Muscle layer of duodenum (tissue), 2 donors: Measurements from ENCODE around the gene FAM131B.

ENCODE experiments used
- H3K27ac ChIP-seq: one replicate; pipeline ENCODE4 v1.7.0; 2013; ENCODE audit warnings: mild to moderate bottlenecking, low read length
- H3K27me3 ChIP-seq: one replicate; pipeline ENCODE4 v1.7.0; 2013; ENCODE audit warnings: low read depth, mild to moderate bottlenecking, control low read depth, low read length
- H3K36me3 ChIP-seq, 2 donors: one replicate each; pipeline ENCODE4 v1.7.0; 2013; ENCODE audit warnings: low read length in 2 of 2, control low read depth in 1 of 2, mild to moderate bottlenecking in 1 of 2; ENCODE audit not compliant: insufficient read depth in 2 of 2, control insufficient read depth in 1 of 2
- H3K4me1 ChIP-seq, 2 donors: one replicate each; pipeline ENCODE4 v1.7.0; 2013; ENCODE audit warnings: low read length in 2 of 2, mild to moderate bottlenecking in 2 of 2, control low read depth in 1 of 2, moderate library complexity in 1 of 2; ENCODE audit not compliant: insufficient read depth in 2 of 2, control insufficient read depth in 1 of 2
- H3K4me3 ChIP-seq, 2 donors: one replicate each; pipeline ENCODE4 v1.7.0; 2013; ENCODE audit warnings: low read length in 2 of 2, low read depth in 1 of 2, mild to moderate bottlenecking in 1 of 2
- H3K9me3 ChIP-seq, 2 donors: one replicate each; pipeline ENCODE4 v1.7.0; 2013; ENCODE audit warnings: low read length in 2 of 2, control low read depth in 1 of 2, mild to moderate bottlenecking in 1 of 2; ENCODE audit not compliant: control insufficient read depth in 1 of 2
- donor health status: healthy.

FAM131B gene

DNA sequence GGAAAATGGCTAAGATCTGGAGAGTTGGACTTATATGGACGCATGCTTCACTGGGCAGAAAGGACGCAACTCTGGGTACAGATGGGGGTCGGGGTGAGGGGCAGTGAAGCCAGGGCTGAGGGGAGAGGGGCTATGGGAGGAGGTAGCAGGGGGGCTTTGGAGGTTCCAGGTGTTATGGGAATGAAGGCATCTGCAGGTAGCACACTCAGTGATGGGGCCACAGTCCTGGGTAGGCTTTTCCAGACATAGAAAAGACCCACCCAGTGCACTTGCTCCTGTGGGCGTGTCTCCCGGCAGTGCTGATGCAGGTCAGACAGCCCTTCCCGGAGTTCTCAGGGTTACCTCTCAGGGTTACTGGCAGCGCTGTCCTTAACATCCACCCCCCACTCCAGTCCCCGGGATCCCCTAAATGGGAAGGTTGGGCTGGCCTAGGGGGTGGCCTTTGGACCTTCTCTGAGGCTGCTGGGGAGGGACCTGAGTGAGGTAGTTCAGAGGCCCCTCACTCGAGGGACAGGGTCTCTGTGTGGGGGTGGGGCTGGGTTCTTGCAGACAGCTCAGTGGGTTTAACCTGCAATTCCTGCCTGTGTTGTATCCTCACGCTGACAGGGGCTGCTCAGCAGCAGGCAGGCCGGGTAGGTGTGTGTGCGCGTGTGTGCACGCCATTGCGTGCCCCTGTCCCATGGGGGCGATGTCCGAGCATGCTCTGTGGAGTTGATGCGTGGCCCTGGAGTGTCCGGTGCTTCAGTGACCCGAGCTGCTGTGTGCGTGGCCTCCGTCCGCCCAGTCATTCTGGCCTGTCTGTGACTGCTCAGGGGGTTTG is 24.9 kb upstream of the FAM131B start:
- no peak overlapping the region for H3K4me3 ChIP-seq
- H3K4me1 ChIP-seq, result peaks cover 43 to 79% of the 10 kb centered on the region in 2 donors
- no peaks in the 10 kb centered on the region for H3K9me3 ChIP-seq
- peaks cover 46% of the 10 kb centered on the region in 2 donors for H3K36me3 ChIP-seq
- H3K27me3 ChIP-seq, result no peaks in the 10 kb centered on the region
- H3K27ac ChIP-seq, result no peak overlapping the region

DNA sequence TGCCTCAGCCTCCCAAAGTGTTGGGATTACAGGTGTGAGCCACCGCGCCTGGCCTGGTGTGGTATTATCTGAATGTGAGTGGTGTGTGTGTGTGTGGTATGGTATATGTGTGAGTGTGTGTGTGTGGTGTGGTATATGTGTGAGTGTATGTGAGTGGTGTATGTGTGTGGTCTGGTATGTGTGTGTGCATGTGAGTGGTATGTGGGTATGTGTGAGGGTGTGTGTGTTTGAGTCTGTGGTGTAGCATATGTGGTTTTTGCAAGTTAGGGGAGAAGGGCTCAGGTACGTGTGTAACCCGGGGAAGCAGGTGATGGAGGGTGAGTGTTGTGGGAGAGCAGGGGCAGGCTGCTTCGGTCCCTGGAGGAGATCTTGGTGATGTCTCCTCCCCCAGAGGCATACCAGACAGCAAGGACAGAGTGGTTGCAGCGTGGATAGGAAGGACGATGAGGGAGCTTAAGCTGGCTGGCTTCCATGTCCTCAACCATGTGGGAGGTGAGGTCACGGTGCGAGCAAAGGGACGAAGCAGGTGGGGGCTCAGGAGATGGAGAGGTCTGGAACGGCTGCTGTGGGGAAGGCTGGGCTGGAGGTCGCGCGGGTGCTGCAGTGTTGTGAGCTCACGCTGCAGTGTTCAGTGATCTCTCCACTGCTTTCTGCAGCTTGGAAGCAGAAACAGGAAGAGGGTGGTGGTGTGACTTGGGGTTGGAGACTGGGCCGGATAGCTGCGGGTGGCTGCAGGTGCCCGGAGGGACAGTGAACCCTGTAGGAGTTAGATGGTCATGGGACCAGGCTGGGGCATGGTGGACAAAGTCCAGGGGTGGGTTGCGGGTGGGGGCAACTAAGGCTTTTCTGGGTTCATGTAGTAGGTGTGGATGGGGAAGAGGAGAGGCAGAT is 23.6 kb upstream of the FAM131B start:
- Histone ChIP-seq H3K4me3 (peak overlapping the region; percentile 15 to 34), H3K27ac (no peak overlapping the region), H3K27me3 (no peaks in the 10 kb centered on the region), H3K36me3 (peaks cover 40 to 41% of the 10 kb centered on the region in 2 donors), H3K4me1 (peaks cover 34 to 69% of the 10 kb centered on the region in 2 donors), H3K9me3 (no peaks in the 10 kb centered on the region)

DNA sequence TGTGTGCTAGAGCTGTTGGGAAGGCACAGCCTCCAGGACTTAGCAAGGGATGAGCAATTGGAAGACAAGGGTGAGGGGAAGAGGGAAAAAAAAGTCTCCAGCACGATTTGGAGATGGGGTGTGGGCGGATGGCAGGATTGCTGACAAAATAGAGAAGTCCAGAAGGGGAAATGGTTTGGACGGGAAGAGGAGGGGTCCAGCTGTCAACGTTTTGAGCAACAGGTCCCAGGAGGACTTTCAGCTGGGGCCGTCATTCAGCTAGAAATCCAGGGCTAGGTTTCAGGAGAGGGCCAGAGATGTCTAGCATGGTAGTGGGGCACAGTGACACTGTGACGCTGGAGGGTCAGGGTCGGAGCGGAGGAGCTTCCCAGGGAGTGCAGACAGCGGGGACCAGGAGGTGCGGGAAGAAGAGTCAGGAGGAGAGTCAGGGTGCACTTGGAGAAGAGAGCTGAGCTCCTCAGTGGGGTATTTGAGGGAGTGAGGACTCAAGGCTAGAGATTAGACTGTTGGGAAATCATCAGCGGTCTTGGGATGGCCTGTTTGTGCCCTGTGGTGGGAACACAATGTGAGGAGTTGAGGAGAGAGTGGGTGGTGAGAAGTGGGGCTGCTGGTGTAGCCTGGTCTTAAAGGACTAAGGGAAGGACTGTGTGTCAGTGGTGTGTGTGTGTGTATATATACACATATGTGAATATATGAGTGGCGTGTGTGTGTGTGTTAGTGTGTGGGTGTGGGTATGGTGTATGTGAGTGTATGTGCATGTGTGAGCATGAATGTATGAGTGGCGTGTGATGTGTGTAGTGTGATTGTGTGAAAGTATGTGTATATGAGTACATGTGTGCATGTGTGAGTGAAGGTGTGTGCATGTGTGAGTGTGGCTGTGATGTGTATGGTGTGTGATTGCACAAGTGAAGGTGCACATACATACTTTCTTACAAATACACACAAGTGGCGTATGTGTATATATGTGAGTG is 22.4 kb upstream of the FAM131B start:
- Histone ChIP-seq H3K27me3 (no peaks in the 10 kb centered on the region), H3K27ac (peak overlapping the region; percentile 92), H3K9me3 (no peaks in the 10 kb centered on the region), H3K4me1 (peaks cover 27 to 57% of the 10 kb centered on the region in 2 donors), H3K36me3 (peaks cover 31 to 38% of the 10 kb centered on the region in 2 donors), H3K4me3 (peak overlapping the region; percentile 78 to 88)

DNA sequence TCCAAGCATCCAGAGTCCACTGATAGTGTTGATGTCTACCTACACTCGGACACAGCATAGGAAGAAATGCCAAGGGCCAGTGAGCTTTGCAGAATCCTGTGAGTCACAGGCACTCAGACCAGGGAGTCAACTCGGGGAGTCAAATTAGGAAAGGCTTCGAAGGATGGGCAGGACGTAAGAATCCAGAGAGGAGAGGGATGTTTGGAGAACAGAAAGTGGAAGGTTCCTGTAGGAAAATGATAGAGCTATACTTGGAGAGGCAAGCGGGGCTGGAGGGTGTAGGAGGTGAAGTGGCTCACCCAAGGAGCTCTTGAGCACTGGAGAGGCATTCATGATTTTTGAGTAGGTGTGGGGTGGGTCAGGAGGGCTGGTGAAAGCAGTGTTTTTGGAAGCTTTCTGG is 21.6 kb upstream of the FAM131B start:
- Histone ChIP-seq H3K4me3 (peak overlapping the region; percentile 78 to 88), H3K4me1 (peaks cover 34 to 62% of the 10 kb centered on the region in 2 donors), H3K27ac (peak overlapping the region; percentile 92), H3K27me3 (no peaks in the 10 kb centered on the region), H3K36me3 (peaks cover 23 to 30% of the 10 kb centered on the region in 2 donors), H3K9me3 (no peaks in the 10 kb centered on the region)

DNA sequence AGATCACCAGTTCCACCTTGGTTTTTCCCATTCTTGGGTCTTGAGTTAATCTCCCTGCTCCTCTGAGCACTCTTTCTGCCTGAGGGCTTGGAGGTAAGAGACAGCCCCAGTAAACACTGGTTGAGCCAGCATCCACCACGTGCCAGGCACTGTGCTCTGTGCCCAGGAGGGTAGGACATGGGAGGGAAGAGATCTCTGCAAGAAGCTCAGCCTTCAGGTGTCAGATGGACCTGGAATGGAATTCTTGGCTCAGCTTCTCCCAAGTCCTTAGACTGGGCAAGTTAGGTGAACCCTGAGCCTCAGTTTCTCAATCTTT is 21.1 kb upstream of the FAM131B start:
- Histone ChIP-seq H3K4me3 (peak overlapping the region; percentile 78 to 88), H3K4me1 (peaks cover 36 to 65% of the 10 kb centered on the region in 2 donors), H3K27me3 (no peaks in the 10 kb centered on the region), H3K27ac (peak overlapping the region; percentile 92), H3K9me3 (no peaks in the 10 kb centered on the region), H3K36me3 (peaks cover 18 to 25% of the 10 kb centered on the region in 2 donors)

DNA sequence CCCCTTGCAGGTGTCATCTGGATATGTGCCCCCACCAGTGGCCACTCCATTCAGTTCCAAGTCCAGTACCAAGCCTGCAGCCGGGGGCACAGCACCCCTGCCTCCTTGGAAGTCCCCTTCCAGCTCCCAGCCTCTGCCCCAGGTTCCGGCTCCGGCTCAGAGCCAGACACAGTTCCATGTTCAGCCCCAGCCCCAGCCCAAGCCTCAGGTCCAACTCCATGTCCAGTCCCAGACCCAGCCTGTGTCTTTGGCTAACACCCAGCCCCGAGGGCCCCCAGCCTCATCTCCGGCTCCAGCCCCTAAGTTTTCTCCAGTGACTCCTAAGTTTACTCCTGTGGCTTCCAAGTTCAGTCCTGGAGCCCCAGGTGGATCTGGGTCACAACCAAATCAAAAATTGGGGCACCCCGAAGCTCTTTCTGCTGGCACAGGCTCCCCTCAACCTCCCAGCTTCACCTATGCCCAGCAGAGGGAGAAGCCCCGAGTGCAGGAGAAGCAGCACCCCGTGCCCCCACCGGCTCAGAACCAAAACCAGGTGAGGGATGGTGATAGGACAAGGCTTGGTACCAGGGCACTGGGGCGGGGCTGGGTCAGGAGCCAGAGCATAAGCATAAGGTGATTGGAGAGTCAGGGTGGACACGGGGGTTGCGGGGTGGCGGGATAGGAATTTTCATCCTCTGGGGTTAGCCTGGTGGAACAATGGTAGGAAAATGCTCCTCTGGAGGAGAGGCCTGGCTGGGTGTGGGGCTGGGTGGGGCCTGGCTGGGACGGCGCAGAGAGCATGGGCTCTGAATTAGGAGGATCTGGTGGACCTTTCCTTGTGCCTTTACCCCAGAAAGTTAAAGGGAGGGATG is 20.5 kb upstream of the FAM131B start:
- Histone ChIP-seq H3K27ac (peak overlapping the region; percentile 92), H3K27me3 (no peaks in the 10 kb centered on the region), H3K36me3 (peaks cover 14 to 19% of the 10 kb centered on the region in 2 donors), H3K4me3 (peak overlapping the region; percentile 78 to 88), H3K4me1 (peaks cover 36 to 62% of the 10 kb centered on the region in 2 donors), H3K9me3 (no peaks in the 10 kb centered on the region)

DNA sequence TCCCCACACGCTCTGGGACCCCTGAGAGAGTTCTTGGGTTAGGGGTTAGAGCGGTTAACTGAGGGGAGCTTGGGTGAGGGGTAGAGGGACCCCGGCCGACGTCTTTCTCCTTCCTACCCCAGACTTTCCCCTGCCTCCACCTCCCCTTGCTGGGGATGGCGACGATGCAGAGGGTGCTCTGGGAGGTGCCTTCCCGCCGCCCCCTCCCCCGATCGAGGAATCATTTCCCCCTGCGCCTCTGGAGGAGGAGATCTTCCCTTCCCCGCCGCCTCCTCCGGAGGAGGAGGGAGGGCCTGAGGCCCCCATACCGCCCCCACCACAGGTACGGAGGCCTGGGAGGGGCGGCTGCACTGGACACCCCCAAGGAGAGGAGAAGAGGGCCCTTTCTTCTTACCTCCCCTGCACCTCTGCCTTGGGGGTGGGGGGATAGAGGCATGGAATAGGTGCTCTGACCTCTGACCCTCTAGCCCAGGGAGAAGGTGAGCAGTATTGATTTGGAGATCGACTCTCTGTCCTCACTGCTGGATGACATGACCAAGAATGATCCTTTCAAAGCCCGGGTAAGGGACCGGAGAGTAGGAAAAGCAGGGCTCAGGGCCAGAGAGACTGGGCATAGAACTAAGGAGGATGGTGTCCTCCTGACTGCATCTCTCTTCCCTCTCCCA is 19.7 kb upstream of the FAM131B start:
- Histone ChIP-seq H3K9me3 (no peaks in the 10 kb centered on the region), H3K27ac (peak overlapping the region; percentile 92), H3K27me3 (no peaks in the 10 kb centered on the region), H3K4me3 (peak overlapping the region; percentile 78 to 88), H3K4me1 (peaks cover 36 to 58% of the 10 kb centered on the region in 2 donors), H3K36me3 (peaks cover 9 to 12% of the 10 kb centered on the region in 2 donors)

DNA sequence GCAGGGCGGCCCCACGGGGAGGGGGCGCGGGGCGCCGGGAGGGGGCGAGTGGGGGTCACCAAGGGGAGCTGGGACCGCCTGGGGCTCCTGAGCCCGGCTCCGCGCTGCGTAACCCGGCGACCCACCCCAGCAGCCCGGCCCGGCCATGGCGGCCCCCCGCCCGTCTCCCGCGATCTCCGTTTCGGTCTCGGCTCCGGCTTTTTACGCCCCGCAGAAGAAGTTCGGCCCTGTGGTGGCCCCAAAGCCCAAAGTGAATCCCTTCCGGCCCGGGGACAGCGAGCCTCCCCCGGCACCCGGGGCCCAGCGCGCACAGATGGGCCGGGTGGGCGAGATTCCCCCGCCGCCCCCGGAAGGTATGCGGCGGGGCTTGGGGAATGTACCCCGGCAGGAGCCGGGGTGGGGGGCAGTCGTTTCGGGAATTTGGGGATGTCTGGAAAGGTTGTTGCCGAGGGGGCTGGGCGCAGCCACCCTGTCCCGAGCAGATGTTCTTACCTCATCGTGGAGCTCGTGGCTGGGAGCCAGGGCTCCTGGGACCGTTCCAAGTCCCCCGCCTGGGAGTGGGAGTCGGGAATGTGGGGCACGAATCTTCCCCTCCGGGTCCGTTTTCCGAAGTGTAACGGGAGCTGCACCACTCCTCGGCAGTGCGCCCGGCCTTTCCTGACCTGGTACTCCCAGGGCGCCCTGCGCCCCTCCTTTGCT is 19.1 kb upstream of the FAM131B start:
- no peaks in the 10 kb centered on the region for H3K9me3 ChIP-seq
- peaks cover 9 to 12% of the 10 kb centered on the region in 2 donors for H3K36me3 ChIP-seq
- H3K4me1 ChIP-seq, result peaks cover 36 to 51% of the 10 kb centered on the region in 2 donors
- H3K27ac ChIP-seq, result peak overlapping the region; percentile 92
- peak overlapping the region; percentile 78 to 88 for H3K4me3 ChIP-seq
- no peaks in the 10 kb centered on the region for H3K27me3 ChIP-seq

DNA sequence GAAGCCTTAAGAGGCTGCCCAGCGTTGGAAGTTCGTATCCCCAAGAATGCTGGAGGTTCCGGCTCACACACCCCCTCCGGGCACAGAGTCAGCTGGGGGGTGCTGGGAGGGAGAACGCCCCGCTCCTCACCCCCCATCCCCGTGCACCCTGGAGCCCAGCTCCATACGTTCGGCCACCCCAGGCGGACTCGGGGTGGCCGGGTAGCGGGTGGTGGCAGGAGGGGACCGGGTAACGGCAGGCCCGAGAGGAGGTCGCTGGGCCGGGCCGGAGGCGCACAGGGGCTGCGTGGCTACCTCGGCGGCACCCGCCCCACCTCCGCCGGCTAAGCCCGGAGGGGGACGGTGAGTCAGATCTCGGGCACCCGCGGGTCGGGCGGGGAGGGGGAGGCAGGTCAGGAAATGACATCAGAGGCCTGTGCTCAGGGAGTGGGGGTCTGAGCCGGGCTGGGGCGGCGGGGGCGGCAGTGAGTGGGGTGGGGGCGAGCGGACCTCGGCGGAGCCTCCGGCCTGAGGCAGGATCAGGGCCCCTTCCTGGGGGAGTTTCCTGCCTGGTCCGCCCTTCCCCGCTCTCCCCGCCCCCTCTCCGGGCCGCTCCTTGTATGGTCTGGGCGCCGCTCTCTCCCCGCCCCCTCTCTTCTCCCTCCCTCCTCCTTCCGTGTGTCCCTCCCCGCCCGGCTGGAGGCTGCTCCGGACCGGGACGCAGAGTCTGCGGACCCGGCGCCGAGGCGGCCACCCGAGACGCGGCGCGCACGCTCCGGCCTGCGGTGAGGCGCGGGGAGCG is 18.3 kb upstream of the FAM131B start, which contains the start of gene ZYX:
TSS of gene ZYX (plus strand) at position 700 of the 781 bp plus-strand sequence. CDS start 227 bp downstream, outside the sequence.
- H3K27ac ChIP-seq, result peak within 1 kb of the TSS; percentile 95
- H3K4me3 ChIP-seq, result peak within 1 kb of the TSS; percentile 78 to 88
- H3K36me3 ChIP-seq, result peaks cover 9 to 12% of the 10 kb centered on the region in 2 donors
- H3K9me3 ChIP-seq, result no peaks in the 10 kb centered on the region
- peaks cover 30 to 44% of the 10 kb centered on the region in 2 donors for H3K4me1 ChIP-seq
- H3K27me3 ChIP-seq, result no peaks in the 10 kb centered on the region
